A549 treated with RU486 at 1 μM for 4 hours (cell line): ENCODE data around the gene HMGB1. TPM values are rescaled to one million over a fixed set of nuclear protein-coding genes. Genes with fewer than 3 reads are reported as not detected.

Experiments used
- total RNA-seq: library from RNA; stranded (reverse); fragments of 200-300 nt; extraction: Qiagen RNA extraction; gene quantifications from 5 replicates; pipeline ENCODE4 v1.2.3, GENCODE V29; 2022; ENCODE audit warnings: low read depth

Gene HMGB1
- total RNA-seq = 507 to 782 TPM (median 551 TPM) in 5 replicates

GRCh38 chr13:30465593-30466357 lies at the start of gene HMGB1:
HMGB1 (minus strand) TSS chr13:30465936; CDS start chr13:30463680, 2,256 bp downstream.

GRCh38 chr13:30422054-30422839 lies 43.5 kb downstream of the HMGB1 start, which contains the start of gene UBE2L5:
UBE2L5 (plus strand) TSS chr13:30422493; CDS start chr13:30427991, 5,498 bp downstream.

Other genes starting within 250 kb of the HMGB1 start
- gene KATNAL1, start 158.4 kb downstream of the HMGB1 start, total RNA-seq = 4.0 to 7.0 TPM (median 6.4 TPM) in 5 replicates
- not detected in 5 replicates for gene UBE2L5, start 43.4 kb downstream of the HMGB1 start, total RNA-seq
- 5.4 to 13.0 TPM (median 11.7 TPM) in 5 replicates for gene USPL1, start 152.0 kb upstream of the HMGB1 start, total RNA-seq